Measurements from ENCODE around the gene ANKRD6.
A peak's percentile ranks its signal among the peaks of the same experiment; 100 is the strongest.

ANKRD6 gene

DNA sequence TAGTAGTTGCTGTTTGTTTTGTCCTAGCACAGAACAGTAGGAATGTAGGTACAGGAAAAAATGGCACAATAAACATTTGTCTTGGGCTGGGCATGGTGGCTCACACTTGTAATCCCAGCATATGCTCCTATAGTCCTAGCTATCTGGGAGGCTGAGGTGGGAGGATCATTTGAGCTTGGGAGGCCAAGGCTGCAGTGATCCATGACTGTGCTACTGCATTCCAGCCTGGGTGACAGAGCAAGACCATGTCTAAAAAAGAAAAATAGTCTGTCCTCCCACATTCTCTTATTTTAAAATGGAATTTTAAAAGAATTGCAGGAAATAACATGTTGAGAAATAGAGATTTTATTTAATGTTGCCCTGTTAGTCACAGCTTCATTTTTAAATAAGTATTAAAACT is 87.8 kb downstream of the ANKRD6 start:
- peaks cover 9% of the 10 kb centered on the region for H3K79me1 ChIP-seq (ENCODE audit: low read length)
- no peak overlapping the region for H3K9ac ChIP-seq (ENCODE audit: low read length)
- H3K79me2 ChIP-seq (ENCODE audit: control insufficient read depth, insufficient read depth, low read length): no peaks in the 10 kb centered on the region
- no peak overlapping the region for H3K18ac ChIP-seq (ENCODE audit: low read length)
- no peak overlapping the region for H2BK5ac ChIP-seq (ENCODE audit: low read length)
- H4K8ac ChIP-seq (ENCODE audit: low read depth, low read length): no peak overlapping the region
- no peak overlapping the region for H2BK120ac ChIP-seq (ENCODE audit: low read depth, low read length)
- H3K27ac ChIP-seq (ENCODE audit: low read depth, low read length): no peak overlapping the region
- H2AK5ac ChIP-seq (ENCODE audit: low read length): no peak overlapping the region
- no peak overlapping the region for H4K5ac ChIP-seq (ENCODE audit: low read length)
- H3K4me3 ChIP-seq (ENCODE audit: low read length): no peak overlapping the region
- H3K27me3 ChIP-seq (ENCODE audit: insufficient read depth, low read length, poor library complexity): no peaks in the 10 kb centered on the region
- no peak overlapping the region for H2BK15ac ChIP-seq (replicated peaks; ENCODE audit: low read depth)
- no peak overlapping the region for H3K4me2 ChIP-seq (ENCODE audit: low read length)
- DNase-seq: no peak
- no peak overlapping the region for H3K23ac ChIP-seq (ENCODE audit: low read length)
- H3K56ac ChIP-seq (ENCODE audit: low read length): no peak overlapping the region
- no peak overlapping the region for H3K4ac ChIP-seq (ENCODE audit: low read depth, low read length)
- H3K36me3 ChIP-seq (ENCODE audit: control insufficient read depth, insufficient read depth, low read length): no peaks in the 10 kb centered on the region
- peaks cover 16% of the 10 kb centered on the region for H3K4me1 ChIP-seq (ENCODE audit: control insufficient read depth, low read depth, low read length)

GRCh38 chr6:89522778-89523177 is 89.8 kb downstream of the ANKRD6 start:
- no peaks in the 10 kb centered on the region for H3K36me3 ChIP-seq (ENCODE audit: control insufficient read depth, insufficient read depth, low read length)
- H3K79me2 ChIP-seq (ENCODE audit: control insufficient read depth, insufficient read depth, low read length): no peaks in the 10 kb centered on the region
- H3K4me1 ChIP-seq (ENCODE audit: control insufficient read depth, low read depth, low read length): peaks cover 16% of the 10 kb centered on the region
- WGBS (ENCODE audit: extremely low coverage, insufficient coverage, low lambda C conversion rate): no CpG with 5 or more reads among the region's 2 CpGs
- no peak overlapping the region for H2BK15ac ChIP-seq (replicated peaks; ENCODE audit: low read depth)
- no peak overlapping the region for H4K8ac ChIP-seq (ENCODE audit: low read depth, low read length)
- no peak overlapping the region for H2BK5ac ChIP-seq (ENCODE audit: low read length)
- H3K79me1 ChIP-seq (ENCODE audit: low read length): peaks cover 12% of the 10 kb centered on the region
- no peak overlapping the region for H3K4me2 ChIP-seq (ENCODE audit: low read length)
- H2BK120ac ChIP-seq (ENCODE audit: low read depth, low read length): no peak overlapping the region
- no peak overlapping the region for H3K18ac ChIP-seq (ENCODE audit: low read length)
- no peak overlapping the region for H3K4me3 ChIP-seq (ENCODE audit: low read length)
- H3K4ac ChIP-seq (ENCODE audit: low read depth, low read length): no peak overlapping the region
- H3K23ac ChIP-seq (ENCODE audit: low read length): no peak overlapping the region
- H3K27ac ChIP-seq (ENCODE audit: low read depth, low read length): peak overlapping the region; percentile 17
- H2AK5ac ChIP-seq (ENCODE audit: low read length): no peak overlapping the region
- no peak overlapping the region for H3K56ac ChIP-seq (ENCODE audit: low read length)
- no peak overlapping the region for H4K5ac ChIP-seq (ENCODE audit: low read length)
- no peak overlapping the region for H3K9ac ChIP-seq (ENCODE audit: low read length)
- peak; percentile 96 for DNase-seq
- H3K27me3 ChIP-seq (ENCODE audit: insufficient read depth, low read length, poor library complexity): no peaks in the 10 kb centered on the region

DNA sequence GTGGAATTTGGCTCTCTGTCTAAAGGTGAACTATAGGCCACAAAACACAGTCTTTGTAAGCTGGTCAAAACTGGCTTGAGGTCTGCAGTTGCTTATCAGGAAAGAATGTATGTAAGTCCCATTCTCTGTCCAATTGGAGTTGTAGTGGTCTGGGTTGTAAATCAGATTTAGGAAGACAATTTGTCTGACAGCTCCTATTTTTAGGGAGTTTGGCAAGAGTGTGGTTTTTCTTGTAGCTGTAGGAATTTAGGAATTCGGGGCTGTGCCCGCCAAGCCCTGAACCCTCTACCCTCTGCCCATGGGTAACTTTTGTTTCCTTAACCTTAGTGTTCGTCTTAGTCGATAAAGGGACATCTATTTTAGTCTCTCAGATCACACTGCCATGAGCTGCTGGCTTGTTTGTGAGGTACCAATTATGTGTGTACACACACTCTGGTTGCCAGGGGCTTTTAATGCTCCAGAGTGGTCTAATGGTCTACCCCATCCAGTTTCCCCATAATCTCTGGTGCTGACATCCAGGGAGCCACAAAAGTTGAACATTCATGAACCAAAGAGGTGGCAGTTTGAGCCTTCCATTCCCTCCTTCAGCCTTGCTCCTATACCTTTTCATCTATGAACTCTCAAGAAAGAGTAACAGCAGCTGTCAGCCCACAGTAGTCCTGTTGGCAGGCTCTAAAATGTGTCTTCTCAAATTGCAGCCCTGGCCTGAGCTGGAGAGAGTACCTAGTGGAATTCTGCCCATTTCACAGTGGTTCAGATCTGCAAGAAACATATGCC is 93.0 kb downstream of the ANKRD6 start:
- no CpG with 5 or more reads among the region's 4 CpGs for WGBS (ENCODE audit: extremely low coverage, insufficient coverage, low lambda C conversion rate)
- Histone ChIP-seq H2AK5ac (ENCODE audit: low read length) (no peak overlapping the region), H3K79me2 (ENCODE audit: control insufficient read depth, insufficient read depth, low read length) (no peaks in the 10 kb centered on the region), H2BK15ac (replicated peaks; ENCODE audit: low read depth) (no peak overlapping the region), H3K79me1 (ENCODE audit: low read length) (peaks cover 13% of the 10 kb centered on the region), H4K8ac (ENCODE audit: low read depth, low read length) (no peak overlapping the region), H3K56ac (ENCODE audit: low read length) (no peak overlapping the region), H3K23ac (ENCODE audit: low read length) (no peak overlapping the region), H3K27ac (ENCODE audit: low read depth, low read length) (no peak overlapping the region), H3K36me3 (ENCODE audit: control insufficient read depth, insufficient read depth, low read length) (no peaks in the 10 kb centered on the region), H2BK120ac (ENCODE audit: low read depth, low read length) (no peak overlapping the region), H3K4ac (ENCODE audit: low read depth, low read length) (no peak overlapping the region), H4K5ac (ENCODE audit: low read length) (no peak overlapping the region), H3K4me3 (ENCODE audit: low read length) (no peak overlapping the region), H3K4me1 (ENCODE audit: control insufficient read depth, low read depth, low read length) (peaks cover 15% of the 10 kb centered on the region), H3K27me3 (ENCODE audit: insufficient read depth, low read length, poor library complexity) (no peaks in the 10 kb centered on the region), H2BK5ac (ENCODE audit: low read length) (no peak overlapping the region), H3K4me2 (ENCODE audit: low read length) (no peak overlapping the region), H3K18ac (ENCODE audit: low read length) (no peak overlapping the region), H3K9ac (ENCODE audit: low read length) (no peak overlapping the region)
- no peak for DNase-seq

GRCh38 chr6:89526563-89526869 is 93.6 kb downstream of the ANKRD6 start:
- no peak for DNase-seq
- H3K27ac ChIP-seq (ENCODE audit: low read depth, low read length): no peak overlapping the region
- H2BK15ac ChIP-seq (replicated peaks; ENCODE audit: low read depth): no peak overlapping the region
- H4K5ac ChIP-seq (ENCODE audit: low read length): no peak overlapping the region
- no peak overlapping the region for H3K9ac ChIP-seq (ENCODE audit: low read length)
- peaks cover 13% of the 10 kb centered on the region for H3K79me1 ChIP-seq (ENCODE audit: low read length)
- H2AK5ac ChIP-seq (ENCODE audit: low read length): no peak overlapping the region
- WGBS (ENCODE audit: extremely low coverage, insufficient coverage, low lambda C conversion rate): no CpG with 5 or more reads among the region's 2 CpGs
- no peaks in the 10 kb centered on the region for H3K27me3 ChIP-seq (ENCODE audit: insufficient read depth, low read length, poor library complexity)
- H3K56ac ChIP-seq (ENCODE audit: low read length): no peak overlapping the region
- H2BK120ac ChIP-seq (ENCODE audit: low read depth, low read length): no peak overlapping the region
- no peak overlapping the region for H2BK5ac ChIP-seq (ENCODE audit: low read length)
- no peak overlapping the region for H4K8ac ChIP-seq (ENCODE audit: low read depth, low read length)
- no peak overlapping the region for H3K23ac ChIP-seq (ENCODE audit: low read length)
- no peak overlapping the region for H3K4me2 ChIP-seq (ENCODE audit: low read length)
- no peak overlapping the region for H3K18ac ChIP-seq (ENCODE audit: low read length)
- no peak overlapping the region for H3K4me3 ChIP-seq (ENCODE audit: low read length)
- H3K4me1 ChIP-seq (ENCODE audit: control insufficient read depth, low read depth, low read length): peaks cover 12% of the 10 kb centered on the region
- no peaks in the 10 kb centered on the region for H3K36me3 ChIP-seq (ENCODE audit: control insufficient read depth, insufficient read depth, low read length)
- H3K4ac ChIP-seq (ENCODE audit: low read depth, low read length): peak overlapping the region; percentile 21
- no peaks in the 10 kb centered on the region for H3K79me2 ChIP-seq (ENCODE audit: control insufficient read depth, insufficient read depth, low read length)

DNA sequence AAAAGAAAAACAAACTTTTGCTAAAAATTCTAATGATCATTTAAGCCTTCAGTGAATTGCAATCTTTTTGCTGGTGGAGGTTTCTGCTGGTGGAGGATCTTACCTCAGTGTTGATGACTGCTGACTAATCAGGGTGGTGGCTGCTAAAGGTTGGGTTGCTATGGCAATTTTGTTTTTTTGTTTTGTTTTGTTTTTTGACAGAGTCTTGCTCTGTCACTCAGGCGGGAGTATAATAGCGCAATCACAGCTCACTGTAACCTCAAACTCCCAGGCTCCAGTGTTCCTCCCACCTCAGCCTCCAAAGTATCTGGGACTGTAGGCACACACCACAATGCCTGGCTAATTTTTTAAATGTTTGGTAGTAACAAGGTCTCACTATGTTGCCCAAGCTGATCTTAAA is 94.7 kb downstream of the ANKRD6 start:
- no peaks in the 10 kb centered on the region for H3K79me2 ChIP-seq (ENCODE audit: control insufficient read depth, insufficient read depth, low read length)
- H4K8ac ChIP-seq (ENCODE audit: low read depth, low read length): no peak overlapping the region
- H3K4me3 ChIP-seq (ENCODE audit: low read length): no peak overlapping the region
- peaks cover 13% of the 10 kb centered on the region for H3K79me1 ChIP-seq (ENCODE audit: low read length)
- no peak overlapping the region for H3K18ac ChIP-seq (ENCODE audit: low read length)
- H3K4me1 ChIP-seq (ENCODE audit: control insufficient read depth, low read depth, low read length): peaks cover 6% of the 10 kb centered on the region
- no peak overlapping the region for H2AK5ac ChIP-seq (ENCODE audit: low read length)
- H3K23ac ChIP-seq (ENCODE audit: low read length): no peak overlapping the region
- WGBS (ENCODE audit: extremely low coverage, insufficient coverage, low lambda C conversion rate): no CpG with 5 or more reads among the region's 2 CpGs
- DNase-seq: peak; percentile 54
- H2BK5ac ChIP-seq (ENCODE audit: low read length): no peak overlapping the region
- H4K5ac ChIP-seq (ENCODE audit: low read length): no peak overlapping the region
- H3K27ac ChIP-seq (ENCODE audit: low read depth, low read length): no peak overlapping the region
- no peak overlapping the region for H3K9ac ChIP-seq (ENCODE audit: low read length)
- no peak overlapping the region for H2BK15ac ChIP-seq (replicated peaks; ENCODE audit: low read depth)
- no peak overlapping the region for H3K4ac ChIP-seq (ENCODE audit: low read depth, low read length)
- H3K27me3 ChIP-seq (ENCODE audit: insufficient read depth, low read length, poor library complexity): no peaks in the 10 kb centered on the region
- no peaks in the 10 kb centered on the region for H3K36me3 ChIP-seq (ENCODE audit: control insufficient read depth, insufficient read depth, low read length)
- no peak overlapping the region for H3K4me2 ChIP-seq (ENCODE audit: low read length)
- H2BK120ac ChIP-seq (ENCODE audit: low read depth, low read length): no peak overlapping the region
- no peak overlapping the region for H3K56ac ChIP-seq (ENCODE audit: low read length)

GRCh38 chr6:89528866-89529265 is 95.9 kb downstream of the ANKRD6 start:
- no peak overlapping the region for H2BK120ac ChIP-seq (ENCODE audit: low read depth, low read length)
- H4K8ac ChIP-seq (ENCODE audit: low read depth, low read length): no peak overlapping the region
- no peak overlapping the region for H3K9ac ChIP-seq (ENCODE audit: low read length)
- H3K56ac ChIP-seq (ENCODE audit: low read length): no peak overlapping the region
- H4K5ac ChIP-seq (ENCODE audit: low read length): no peak overlapping the region
- DNase-seq: no peak
- H3K18ac ChIP-seq (ENCODE audit: low read length): no peak overlapping the region
- H3K4me3 ChIP-seq (ENCODE audit: low read length): no peak overlapping the region
- H3K4me2 ChIP-seq (ENCODE audit: low read length): no peak overlapping the region
- H3K36me3 ChIP-seq (ENCODE audit: control insufficient read depth, insufficient read depth, low read length): no peaks in the 10 kb centered on the region
- no peak overlapping the region for H3K27ac ChIP-seq (ENCODE audit: low read depth, low read length)
- H3K79me2 ChIP-seq (ENCODE audit: control insufficient read depth, insufficient read depth, low read length): no peaks in the 10 kb centered on the region
- H3K27me3 ChIP-seq (ENCODE audit: insufficient read depth, low read length, poor library complexity): no peaks in the 10 kb centered on the region
- H3K23ac ChIP-seq (ENCODE audit: low read length): no peak overlapping the region
- no peak overlapping the region for H3K4ac ChIP-seq (ENCODE audit: low read depth, low read length)
- no peak overlapping the region for H2BK15ac ChIP-seq (replicated peaks; ENCODE audit: low read depth)
- no peak overlapping the region for H2BK5ac ChIP-seq (ENCODE audit: low read length)
- peaks cover 11% of the 10 kb centered on the region for H3K79me1 ChIP-seq (ENCODE audit: low read length)
- no peaks in the 10 kb centered on the region for H3K4me1 ChIP-seq (ENCODE audit: control insufficient read depth, low read depth, low read length)
- H2AK5ac ChIP-seq (ENCODE audit: low read length): no peak overlapping the region
